Nephron progenitor cell (in vitro differentiated cells): ENCODE results near the gene RNF123.

Experiments used
- DNase-seq: peaks from one replicate; pipeline ENCODE4 v3.0.0; 2021
- H3K27ac Mint-ChIP-seq: 2 replicates; pipeline ENCODE4 v1.8.0; 2021; ENCODE audit warnings: mild to moderate bottlenecking, moderate library complexity, mixed read lengths
- H3K27me3 Mint-ChIP-seq: 2 replicates; pipeline ENCODE4 v1.8.0; 2021; ENCODE audit warnings: mild to moderate bottlenecking, low read depth, mixed read lengths; ENCODE audit not compliant: poor library complexity
- H3K36me3 Mint-ChIP-seq: 2 replicates; pipeline ENCODE4 v1.8.0; 2021; ENCODE audit warnings: low read depth, mixed read lengths
- H3K4me1 Mint-ChIP-seq: 2 replicates; pipeline ENCODE4 v1.8.0; 2021; ENCODE audit warnings: mixed read lengths
- H3K4me3 Mint-ChIP-seq: 2 replicates; pipeline ENCODE4 v1.8.0; 2021; ENCODE audit warnings: mild to moderate bottlenecking, moderate library complexity, mixed read lengths
- H3K9me3 Mint-ChIP-seq: 2 replicates; pipeline ENCODE4 v1.8.0; 2021; ENCODE audit warnings: mild to moderate bottlenecking, moderate library complexity, mixed read lengths
- TF ChIP-seq, protein P1 (sequence below): fragments of 200-600 bp; sonication (generic); IDR thresholded peaks from 2 replicates; pipeline ENCODE4 v1.5.0; 2021; ENCODE audit warnings: antibody characterized with exemption

Gene RNF123

GRCh38 chr3:49650637-49651036 lies 38.7 kb upstream of the RNF123 start:
- TF ChIP-seq, protein P1, sequence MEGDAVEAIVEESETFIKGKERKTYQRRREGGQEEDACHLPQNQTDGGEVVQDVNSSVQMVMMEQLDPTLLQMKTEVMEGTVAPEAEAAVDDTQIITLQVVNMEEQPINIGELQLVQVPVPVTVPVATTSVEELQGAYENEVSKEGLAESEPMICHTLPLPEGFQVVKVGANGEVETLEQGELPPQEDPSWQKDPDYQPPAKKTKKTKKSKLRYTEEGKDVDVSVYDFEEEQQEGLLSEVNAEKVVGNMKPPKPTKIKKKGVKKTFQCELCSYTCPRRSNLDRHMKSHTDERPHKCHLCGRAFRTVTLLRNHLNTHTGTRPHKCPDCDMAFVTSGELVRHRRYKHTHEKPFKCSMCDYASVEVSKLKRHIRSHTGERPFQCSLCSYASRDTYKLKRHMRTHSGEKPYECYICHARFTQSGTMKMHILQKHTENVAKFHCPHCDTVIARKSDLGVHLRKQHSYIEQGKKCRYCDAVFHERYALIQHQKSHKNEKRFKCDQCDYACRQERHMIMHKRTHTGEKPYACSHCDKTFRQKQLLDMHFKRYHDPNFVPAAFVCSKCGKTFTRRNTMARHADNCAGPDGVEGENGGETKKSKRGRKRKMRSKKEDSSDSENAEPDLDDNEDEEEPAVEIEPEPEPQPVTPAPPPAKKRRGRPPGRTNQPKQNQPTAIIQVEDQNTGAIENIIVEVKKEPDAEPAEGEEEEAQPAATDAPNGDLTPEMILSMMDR = no peak
- Mint-ChIP-seq H3K36me3 (no peaks in the 10 kb centered on the region), H3K9me3 (no peaks in the 10 kb centered on the region), H3K4me1 (peaks cover 61% of the 10 kb centered on the region), H3K4me3 (no peak overlapping the region), H3K27ac (no peak overlapping the region), H3K27me3 (no peaks in the 10 kb centered on the region)
- no peak for DNase-seq

DNA sequence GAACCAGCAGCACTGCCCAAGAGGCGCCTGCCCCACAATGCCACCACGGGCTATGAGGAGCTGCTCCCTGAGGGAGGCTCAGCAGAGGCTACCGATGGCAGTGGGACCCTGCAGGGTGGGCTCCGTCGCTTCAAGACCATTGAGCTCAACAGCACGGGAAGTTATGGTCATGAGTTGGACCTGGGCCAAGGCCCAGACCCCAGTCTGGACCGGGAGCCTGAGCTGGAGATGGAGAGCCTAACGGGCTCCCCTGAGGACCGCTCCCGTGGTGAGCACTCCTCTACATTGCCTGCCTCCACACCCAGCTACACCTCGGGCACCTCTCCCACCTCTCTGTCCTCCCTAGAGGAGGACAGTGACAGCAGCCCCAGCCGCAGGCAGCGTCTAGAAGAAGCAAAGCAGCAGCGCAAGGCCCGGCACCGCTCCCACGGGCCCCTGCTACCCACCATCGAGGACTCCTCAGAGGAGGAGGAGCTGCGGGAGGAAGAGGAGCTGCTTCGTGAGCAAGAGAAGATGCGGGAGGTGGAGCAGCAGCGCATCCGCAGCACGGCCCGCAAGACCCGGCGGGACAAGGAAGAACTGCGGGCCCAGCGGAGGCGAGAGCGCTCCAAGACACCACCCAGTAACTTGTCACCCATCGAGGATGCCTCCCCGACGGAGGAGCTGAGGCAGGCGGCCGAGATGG lies 37.0 kb upstream of the RNF123 start:
- Mint-ChIP-seq H3K27ac (peak overlapping the region; percentile 54), H3K9me3 (no peaks in the 10 kb centered on the region), H3K4me3 (no peak overlapping the region), H3K27me3 (peaks cover 4% of the 10 kb centered on the region), H3K36me3 (no peaks in the 10 kb centered on the region), H3K4me1 (peaks cover 63% of the 10 kb centered on the region)
- TF ChIP-seq, protein P1 = no peak
- DNase-seq = no peak

GRCh38 chr3:49652903-49653415 lies 36.4 kb upstream of the RNF123 start:
- Mint-ChIP-seq H3K4me3 (no peak overlapping the region), H3K36me3 (no peaks in the 10 kb centered on the region), H3K27ac (no peak overlapping the region), H3K4me1 (peaks cover 57% of the 10 kb centered on the region), H3K9me3 (no peaks in the 10 kb centered on the region), H3K27me3 (peaks cover 4% of the 10 kb centered on the region)
- TF ChIP-seq, protein P1 = no peak
- peak; percentile 36 for DNase-seq

DNA sequence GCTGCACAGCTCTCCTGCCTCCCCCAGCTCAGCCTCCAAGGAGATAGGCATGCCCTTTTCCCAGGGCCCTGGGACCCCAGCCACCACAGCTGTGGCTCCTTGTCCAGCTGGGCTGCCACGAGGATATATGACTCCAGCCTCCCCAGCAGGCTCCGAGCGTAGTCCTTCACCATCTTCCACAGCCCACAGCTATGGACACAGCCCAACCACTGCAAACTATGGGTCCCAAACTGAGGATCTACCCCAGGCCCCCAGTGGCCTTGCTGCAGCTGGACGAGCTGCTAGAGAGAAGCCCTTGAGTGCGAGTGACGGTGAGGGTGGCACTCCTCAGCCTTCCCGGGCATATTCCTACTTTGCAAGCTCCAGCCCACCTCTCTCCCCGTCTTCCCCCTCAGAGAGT lies 35.7 kb upstream of the RNF123 start:
- no peaks in the 10 kb centered on the region for H3K9me3 Mint-ChIP-seq
- peaks cover 4% of the 10 kb centered on the region for H3K27me3 Mint-ChIP-seq
- peaks cover 55% of the 10 kb centered on the region for H3K4me1 Mint-ChIP-seq
- no peak for DNase-seq
- no peaks in the 10 kb centered on the region for H3K36me3 Mint-ChIP-seq
- H3K27ac Mint-ChIP-seq = peak overlapping the region; percentile 83
- TF ChIP-seq, protein P1 = no peak
- no peak overlapping the region for H3K4me3 Mint-ChIP-seq

DNA sequence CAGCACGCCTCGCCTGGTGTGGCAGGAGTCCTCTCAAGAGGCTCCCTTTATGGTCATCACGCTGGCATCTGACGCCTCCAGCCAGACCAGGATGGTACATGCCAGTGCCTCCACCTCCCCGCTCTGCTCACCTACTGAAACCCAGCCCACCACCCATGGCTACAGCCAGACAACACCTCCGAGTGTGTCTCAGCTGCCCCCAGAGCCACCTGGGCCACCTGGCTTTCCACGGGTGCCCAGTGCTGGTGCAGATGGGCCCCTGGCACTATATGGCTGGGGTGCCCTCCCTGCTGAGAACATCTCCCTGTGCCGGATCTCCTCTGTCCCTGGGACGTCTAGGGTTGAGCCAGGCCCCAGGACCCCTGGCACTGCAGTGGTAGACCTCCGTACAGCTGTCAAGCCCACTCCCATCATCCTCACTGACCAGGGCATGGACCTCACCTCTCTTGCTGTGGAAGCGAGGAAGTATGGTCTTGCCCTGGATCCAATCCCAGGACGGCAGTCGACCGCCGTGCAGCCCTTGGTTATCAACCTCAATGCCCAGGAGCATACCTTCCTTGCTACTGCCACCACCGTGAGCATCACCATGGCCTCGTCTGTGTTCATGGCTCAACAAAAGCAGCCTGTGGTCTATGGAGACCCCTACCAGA lies 35.1 kb upstream of the RNF123 start:
- no peaks in the 10 kb centered on the region for H3K36me3 Mint-ChIP-seq
- H3K9me3 Mint-ChIP-seq = no peaks in the 10 kb centered on the region
- TF ChIP-seq, protein P1 = no peak
- no peak for DNase-seq
- H3K27ac Mint-ChIP-seq = peak overlapping the region; percentile 83
- H3K4me1 Mint-ChIP-seq = peaks cover 54% of the 10 kb centered on the region
- H3K4me3 Mint-ChIP-seq = no peak overlapping the region
- H3K27me3 Mint-ChIP-seq = peaks cover 4% of the 10 kb centered on the region
